ENCODE data around the gene ATP1A3.

The ATP1A3 gene

DNA sequence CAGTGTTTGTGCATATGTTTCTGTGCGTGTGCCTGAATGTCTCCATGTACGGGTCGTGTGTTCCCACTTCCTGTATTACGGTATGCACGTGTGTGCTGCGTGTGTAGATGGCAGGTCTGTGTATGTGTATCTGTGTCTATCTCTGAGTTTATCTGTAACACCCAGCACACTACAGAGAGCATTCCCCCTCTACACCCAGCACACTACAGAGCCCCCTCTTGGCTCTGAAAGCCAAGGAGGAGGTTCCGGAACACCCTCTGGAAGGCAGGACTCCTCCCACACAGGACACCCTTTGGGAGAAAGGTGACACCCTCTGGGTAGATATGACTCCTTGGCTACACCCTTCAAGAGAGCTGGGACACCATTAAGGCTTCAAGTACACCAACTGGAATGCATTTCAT is 63.7 kb downstream of the ATP1A3 start:
- DNase-seq (ENCODE audit: low read depth in 2 of 3, low spot score in 2 of 3), result no peak

DNA sequence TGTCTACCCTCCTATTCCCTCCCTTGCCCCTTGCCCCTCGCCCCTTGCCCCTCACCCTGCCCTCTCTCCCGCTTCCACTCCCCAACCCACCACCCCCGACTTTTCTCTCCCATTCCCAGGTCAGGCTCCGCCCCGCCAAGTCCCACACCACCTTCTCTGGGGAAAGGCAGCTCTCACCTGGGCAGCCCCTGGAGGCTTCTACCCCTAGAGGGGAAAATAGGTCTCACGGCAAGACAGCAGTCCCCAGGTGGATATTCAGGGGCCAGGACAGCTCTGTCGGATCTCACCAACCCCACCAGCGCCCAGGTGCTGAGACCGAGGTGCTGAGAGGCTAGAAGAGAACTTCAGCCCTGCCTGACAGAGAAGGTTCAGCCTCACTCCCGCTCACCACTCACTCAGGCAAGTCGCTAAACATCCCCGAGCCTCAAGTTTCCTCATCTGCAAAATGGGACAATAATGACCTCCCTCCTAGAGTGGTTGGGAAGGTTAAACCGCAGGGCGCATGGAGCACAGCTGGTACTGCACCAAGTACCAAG is 64.4 kb downstream of the ATP1A3 start:
- DNase-seq (ENCODE audit: low read depth in 2 of 3, low spot score in 2 of 3), result no peak

DNA sequence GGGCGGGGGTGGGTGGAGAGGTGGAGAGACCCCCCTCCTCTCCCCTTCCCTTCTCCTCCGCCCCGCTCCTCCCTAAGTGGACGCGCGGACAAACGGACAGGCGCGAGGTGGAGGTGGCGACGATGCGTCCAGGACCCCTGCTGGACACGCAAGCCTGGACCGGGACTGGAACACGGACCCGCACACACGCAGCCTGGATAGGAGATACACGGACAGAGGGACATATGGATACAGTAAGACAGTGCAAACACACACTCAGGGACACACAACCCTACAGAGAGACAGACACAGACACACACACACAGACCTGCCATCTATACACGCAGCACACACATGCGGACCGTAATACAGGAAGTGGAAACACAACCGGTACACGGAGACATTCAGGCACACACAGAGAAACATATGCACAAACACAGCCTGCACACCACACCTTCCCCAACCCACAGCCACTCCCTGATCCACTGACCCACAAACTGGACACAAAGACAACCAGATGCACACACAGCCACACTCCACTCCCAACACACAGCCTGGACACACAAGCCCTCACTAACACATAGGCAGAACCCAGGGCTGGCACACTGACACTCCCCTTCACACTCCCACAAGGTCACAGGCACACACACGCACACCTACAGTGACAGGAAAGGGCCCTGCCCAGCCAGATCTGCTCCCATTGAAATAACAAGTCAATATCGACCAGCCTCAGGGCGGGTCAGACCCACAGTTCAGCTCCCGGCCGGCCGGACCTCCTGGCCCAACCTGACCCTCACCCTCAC is 65.1 kb downstream of the ATP1A3 start:
- no peak for DNase-seq (ENCODE audit: low read depth in 2 of 3, low spot score in 2 of 3)

DNA sequence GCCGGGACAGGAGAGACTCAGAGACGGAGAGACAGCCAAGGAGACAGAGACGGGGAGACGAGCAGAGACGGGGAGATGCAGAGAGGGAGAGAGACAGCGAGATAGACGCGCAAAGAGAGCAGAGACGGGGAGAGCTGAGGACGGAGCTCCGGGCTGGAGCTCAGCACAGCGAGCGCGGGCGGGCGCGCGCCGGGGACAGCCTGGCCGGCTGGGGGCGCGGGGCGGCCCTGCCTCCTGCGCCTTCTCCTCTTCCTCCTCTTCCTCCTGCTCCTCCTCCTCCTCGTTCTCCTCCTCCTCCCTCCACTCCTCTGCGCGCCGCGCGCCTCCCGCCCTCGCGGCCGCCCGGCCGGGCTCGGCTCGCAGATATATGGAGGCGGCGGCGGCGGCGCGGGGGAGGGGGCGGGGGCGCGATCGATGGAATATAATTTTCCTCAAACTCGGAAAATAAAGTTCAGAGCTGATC is 65.8 kb downstream of the ATP1A3 start, which contains the start of gene ERFL:
TSS of gene ERFL (minus strand) at position 229 of the 463 bp plus-strand sequence. CDS start 15,530 bp downstream, outside the sequence.
- DNase-seq (ENCODE audit: low read depth in 2 of 3, low spot score in 2 of 3), result no peak

DNA sequence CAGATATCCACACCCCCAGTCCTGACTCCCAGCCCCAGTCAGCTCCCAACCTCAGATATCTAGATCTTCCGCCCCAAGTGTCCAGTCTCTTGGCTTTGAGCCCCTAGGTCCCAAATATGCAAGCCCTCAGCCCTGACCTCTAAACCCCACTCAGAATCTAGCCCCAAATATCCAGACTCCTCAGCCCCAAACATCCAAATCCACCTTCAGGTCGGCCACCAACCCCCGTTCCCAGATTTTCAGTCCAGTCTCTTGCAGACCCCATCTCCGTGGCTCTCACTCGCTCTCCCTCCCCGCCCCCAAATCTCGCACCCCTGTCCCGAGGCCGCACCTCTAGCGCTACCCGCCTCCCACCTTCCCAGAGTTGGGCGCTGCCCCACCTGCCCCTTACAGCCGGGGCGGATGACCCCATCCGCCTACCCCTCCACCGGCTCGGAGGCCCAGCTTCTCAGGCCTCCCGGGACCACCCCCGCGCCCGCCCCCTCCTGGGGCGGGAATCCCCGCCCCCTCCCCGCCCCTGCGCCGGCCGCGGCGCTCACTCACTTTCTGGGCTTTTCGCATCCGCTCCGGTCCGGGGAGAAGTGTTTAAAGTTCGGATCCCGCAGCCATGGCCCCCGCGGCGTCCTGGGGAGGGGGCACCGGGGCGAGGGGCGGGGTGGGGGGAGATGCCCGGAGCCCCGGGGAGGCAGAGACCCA is 66.4 kb downstream of the ATP1A3 start:
- no peak for DNase-seq (ENCODE audit: low read depth in 2 of 3, low spot score in 2 of 3)

DNA sequence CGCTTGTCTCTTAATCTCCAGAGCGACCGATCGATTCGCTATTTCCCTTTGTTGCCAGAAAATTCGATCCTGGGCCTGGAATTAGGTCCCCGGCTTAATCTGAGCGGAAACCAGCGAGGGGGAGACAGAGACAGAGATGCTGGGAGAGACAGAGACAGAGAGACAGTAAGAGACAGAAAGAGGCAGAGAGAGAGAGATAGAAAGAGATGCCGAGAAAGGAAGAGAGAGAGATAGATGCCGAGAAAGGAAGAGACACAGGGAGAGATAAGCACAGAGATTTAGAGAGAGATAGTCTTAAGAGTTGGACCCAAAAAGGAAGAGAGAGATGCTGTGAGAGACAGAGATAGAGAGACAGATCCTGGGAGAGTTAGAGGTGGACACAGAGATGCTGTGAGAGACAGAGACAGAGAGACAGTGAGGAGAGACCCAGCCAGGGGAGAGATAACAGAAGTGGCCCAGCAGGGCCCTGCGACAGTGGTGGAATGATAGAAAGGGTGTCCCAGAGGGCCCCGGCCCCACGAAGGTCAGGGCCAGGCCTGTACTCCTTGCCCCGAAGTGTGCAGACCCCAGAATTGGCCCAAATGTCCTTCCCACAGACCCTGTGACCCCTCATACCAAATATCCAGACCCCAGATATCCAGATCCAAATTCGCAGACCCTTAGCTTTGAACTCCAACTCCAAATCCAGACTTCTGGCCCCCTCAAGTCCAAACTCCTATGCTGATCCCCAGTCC is 67.1 kb downstream of the ATP1A3 start:
- DNase-seq (ENCODE audit: low read depth in 2 of 3, low spot score in 2 of 3), result no peak

DNA sequence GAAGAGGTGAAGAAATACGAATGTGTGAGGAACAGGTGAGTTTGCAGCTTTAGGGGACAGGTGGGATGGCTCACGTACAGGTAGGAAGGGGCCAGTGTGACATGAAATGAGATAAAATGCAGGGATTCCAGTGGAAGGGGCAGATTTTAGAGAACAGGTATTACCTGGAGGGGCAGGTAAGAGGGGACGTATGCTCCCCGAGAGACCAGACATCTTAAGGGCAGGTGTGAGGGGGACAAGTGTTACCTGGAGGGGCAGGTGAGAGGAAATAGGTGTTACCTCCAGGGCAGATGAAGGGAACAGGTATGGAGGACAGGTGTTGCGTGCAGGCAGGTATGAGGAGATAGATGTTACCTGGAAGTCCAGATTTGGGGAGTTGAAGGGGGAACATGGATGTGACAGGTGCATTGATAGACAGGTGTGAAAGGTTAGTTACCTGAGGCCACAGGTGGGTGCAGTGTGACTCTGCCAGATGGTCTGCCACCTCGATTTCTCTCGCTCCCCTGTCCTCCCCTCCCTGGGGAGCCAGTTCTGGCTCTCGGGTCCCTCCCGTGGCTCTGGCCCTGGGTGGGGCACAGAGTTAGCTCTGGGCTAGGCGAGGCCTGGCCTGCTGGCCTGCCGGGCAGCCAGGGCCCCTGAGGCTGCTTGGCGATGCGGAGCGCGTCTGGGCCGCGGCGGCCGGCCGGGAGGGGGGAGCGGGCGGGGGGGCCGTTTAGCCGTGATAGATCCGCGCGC is 67.8 kb downstream of the ATP1A3 start:
- DNase-seq (ENCODE audit: low read depth in 2 of 3, low spot score in 2 of 3), result no peak

DNA sequence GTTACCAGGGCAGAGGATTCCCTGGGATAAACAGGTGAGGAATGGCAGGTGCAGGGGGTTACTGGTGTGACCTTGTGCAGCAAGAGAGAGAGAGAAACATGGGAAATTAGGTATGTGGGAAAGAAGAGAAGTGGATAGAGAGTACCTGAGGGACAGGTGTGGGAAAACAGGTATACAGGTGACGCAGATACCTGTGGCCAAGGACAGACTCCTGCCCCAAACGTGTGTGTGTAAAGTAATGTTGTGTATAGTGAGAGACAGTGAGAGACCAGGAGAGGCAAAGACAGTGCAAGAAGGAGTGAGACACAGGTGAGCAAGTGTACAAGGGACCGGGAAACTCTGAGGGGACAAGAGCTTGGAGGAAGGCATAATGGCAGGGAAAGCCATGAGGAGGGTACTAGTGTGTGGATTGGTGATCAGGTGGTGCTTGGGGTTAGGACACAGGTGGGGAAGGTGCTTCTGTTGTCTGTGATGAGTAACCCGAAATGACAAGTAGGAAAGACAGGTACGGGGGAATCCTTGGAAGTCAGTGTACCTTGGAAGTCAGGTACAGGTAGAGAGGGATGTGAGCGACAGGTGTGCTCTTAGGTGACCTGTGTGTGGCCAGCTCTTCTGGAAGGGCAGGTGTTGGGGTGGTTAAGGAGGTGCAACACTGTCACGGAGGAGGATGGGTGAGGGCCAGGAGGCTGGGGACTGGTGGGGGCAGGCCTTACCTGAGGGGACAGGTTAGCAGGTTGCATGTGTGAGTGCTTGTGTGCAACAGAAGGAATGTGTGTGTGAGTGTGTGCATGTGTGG is 68.6 kb downstream of the ATP1A3 start:
- no peak for DNase-seq (ENCODE audit: low read depth in 2 of 3, low spot score in 2 of 3)

DNA sequence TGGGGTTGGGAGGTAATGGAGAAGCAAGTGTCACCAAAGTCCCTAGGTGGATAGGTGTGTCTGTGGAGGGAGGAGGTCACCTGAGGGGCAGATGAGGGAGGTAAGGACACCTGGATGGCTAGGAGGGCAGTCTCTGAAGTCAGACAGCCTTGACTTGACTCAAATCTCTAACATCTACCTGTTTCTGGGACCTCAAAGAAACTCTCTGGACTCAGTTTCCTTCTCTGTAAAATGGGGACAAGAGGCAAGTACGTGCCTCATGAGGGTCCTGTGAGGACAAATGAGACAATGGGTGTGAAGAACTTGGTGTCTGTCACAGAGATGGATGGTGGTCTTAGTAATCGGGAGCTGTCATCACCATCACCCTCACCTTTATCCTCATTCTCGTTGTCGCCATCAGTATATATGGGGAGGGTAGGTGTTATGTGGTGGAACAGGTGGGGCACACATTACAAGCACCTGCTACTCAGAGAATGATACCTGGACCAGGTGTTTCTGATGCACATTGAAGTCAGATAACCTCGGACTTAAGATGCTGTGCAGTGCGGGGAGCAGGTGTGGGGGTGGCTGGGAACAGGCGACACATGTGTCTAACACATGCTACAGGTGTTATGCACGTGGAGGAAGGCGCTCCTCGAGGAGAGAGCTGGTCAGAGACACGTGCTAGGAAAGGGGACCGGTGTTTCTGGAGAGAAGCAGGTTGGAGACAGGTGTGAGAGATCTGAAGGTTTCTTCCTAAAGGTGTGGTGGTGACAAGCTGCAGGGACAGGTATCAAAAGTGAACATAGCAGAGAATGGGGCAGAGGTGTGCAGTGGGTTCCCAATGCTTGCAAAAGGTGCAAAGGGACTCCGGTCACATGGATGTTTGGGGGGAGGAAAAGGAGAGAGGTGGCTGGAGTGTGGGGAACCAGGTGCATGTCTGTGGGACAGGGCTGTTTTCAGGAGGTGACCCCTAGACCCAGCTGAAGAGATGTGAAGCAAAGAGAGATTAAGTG is 69.6 kb downstream of the ATP1A3 start:
- no peak for DNase-seq (ENCODE audit: low read depth in 2 of 3, low spot score in 2 of 3)

DNA sequence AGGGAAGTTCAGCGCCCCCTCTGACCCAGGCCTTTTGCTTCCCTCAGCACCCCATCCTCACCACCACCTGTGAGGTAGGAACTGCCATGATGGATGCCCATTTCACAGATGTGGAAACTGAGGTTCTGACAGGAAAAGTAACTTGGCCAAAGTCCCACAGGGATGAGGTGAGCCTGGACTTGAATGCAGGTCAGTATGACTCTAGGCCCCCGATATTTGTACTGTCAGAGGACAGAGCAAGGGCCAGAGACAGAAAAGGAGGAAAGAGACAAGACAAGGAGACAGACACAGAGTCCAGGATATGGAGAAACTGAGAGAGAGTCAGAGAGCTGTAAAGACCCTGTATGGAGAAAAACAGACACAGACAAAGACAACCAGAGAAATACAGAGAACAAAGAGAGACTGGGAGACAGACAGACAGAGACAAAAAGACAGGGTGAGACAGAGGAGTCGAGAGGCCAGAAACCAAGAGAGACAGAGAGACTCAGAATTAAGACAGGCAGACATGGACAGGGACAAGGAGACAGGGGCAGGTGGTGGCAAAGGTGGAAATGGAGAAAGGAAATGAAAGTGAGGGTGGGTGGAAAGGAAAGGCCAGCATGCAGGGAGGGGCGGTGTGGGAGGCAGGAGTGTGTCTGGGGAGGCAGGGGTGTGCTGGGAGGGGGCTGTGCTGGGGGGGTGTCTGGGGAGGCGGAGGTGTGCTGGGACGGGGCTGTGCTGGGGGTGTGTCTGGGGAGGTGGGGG is 70.8 kb downstream of the ATP1A3 start:
- no peak for DNase-seq (ENCODE audit: low read depth in 2 of 3, low spot score in 2 of 3)

DNA sequence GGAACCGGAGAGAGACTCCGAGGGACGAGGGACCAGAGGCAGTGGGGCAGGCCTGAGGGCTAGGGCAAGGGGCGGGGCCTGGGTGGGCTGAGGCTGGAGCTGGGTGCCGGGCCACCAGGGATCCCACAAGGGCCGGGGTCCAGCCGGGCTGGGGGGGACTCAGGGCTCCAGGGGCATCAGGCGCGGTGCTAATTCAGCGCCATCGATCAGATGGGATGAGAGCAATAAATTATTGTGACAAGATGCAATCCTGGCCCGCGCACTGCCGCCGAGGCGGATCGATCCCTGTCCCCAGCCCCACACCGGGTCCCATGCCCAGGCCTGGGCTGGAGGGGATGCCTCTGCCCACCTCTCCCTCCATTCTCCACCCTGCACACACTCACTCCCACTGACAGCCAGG is 71.4 kb downstream of the ATP1A3 start:
- DNase-seq (ENCODE audit: low read depth in 2 of 3, low spot score in 2 of 3), result no peak

DNA sequence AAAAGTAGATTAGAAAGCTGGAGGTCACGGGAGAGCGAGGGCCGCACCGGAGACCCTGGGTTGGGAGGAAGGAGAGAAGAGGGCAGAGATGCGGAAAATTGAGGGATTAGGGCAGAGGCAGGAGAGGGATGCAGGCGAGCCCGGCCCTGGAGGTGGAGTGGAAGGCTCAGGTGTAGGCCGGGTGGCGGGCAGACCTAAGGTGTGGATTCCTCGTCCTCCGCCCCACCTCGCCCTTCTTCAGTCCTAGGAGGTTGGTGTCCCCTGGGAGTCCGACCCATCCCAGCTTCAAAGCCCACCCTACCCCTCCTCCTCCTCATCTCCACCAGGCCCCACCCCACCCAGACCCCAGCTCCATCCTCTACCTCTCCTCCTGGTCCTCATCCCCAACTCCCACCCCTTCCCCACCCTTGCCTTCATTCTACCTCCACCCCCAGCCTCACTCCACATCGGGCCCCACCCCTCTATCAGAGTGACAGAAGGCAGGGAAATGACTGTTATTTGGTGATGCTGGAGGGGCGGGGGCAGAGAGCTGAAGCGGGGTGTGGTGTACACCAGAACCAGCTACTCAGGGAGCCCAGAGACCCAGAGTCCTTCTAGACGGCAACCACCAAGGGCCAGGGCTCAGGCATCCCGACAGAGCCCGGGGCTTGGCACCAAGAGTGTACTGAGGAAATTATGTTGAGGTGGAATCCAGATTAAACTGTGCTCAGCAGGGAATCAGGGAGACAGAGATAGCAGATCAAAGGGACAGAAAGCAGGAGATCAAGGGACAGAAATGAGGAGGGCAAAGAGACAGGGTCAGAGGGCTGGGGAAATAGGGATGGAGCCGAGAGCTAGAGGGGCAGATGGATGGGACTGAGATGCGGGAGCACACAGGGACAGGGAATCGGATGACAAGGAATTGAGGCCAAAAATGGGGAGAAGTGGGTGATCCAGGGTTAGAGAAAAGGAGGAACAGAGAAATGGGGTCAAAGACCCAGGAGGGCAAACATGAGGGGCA is 72.2 kb downstream of the ATP1A3 start:
- DNase-seq (ENCODE audit: low read depth in 2 of 3, low spot score in 2 of 3), result no peak

DNA sequence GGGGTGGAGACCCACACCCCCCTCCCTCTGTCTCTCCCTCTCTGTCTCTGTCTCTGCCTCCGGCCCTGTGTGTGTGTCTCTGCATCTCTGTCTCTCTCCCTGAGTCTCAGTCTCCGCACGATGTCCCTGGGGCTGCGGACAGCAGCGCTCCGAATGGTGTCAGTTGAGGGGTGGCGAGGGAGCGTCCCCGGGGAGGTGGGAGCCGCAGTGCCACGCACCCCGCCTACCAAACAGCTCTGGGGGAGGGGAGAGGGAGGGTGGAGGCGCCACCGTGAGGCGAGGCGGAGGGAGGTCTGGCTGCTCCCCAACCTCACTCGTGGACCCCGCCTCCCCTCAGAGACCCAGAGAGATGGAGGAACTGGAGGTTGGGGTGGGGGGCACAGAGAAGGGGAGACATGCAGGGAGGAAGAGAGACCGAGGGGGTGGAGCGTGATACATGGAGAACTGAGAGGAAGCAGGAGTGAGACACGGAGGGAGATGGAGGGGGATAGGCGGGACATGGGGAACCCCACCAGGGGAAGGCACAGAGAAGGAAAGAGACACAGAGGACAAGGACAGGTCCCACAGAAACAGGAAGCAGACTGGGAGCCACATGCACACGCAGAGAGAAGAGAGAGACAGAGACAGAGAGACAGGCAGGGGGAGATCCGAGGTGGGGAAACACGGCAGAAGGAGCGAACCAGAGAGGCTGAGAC is 73.0 kb downstream of the ATP1A3 start:
- DNase-seq (ENCODE audit: low read depth in 2 of 3, low spot score in 2 of 3), result no peak

DNA sequence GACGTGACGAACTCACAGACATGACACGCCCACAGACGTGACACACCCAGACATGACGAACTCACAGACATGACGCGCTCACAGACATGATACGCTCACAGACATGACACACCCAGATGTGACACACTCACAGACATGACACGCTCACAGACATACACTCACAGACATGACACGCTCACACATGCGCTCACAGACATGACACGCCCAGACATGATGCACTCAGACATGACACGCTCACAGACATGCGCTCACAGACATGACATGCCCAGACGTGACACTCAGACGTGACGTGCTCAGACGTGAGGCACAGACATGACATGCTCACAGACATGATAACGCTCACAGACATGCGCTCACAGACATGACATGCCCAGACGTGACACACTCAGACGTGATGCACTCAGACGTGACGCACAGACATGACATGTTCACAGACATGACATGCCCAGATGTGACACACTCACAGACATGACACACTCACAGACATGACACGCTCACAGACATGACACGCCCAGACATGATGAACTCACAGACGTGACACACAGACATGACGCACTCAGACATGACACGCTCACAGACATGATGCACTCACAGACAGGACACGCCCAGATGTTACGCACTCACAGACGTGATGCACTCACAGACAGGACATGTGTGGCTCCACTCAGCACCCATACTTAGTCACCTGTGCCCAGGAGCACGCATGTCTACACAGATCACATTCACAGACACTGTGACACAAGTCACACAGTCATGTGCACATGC is 73.9 kb downstream of the ATP1A3 start:
- DNase-seq (ENCODE audit: low read depth in 2 of 3, low spot score in 2 of 3), result no peak

DNA sequence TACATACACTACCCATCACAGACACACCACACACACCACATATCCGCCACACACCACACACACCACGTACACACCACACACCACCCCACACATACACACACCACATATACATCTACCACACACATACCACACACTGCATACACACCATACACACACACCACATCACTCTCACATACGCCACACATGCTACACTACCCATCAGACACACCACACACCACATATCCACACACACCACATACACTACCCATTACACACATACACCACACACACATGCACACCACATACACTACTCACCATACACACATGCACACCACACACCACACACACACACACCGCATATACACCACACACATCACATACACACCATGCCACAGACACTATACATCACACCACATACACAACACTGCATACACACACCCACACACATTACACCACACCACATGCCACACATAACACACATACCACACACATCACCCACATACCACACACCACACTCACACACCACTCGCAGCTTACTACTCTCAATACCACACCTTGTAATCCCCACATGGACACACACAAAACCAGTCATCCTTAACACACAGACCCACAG is 75.3 kb downstream of the ATP1A3 start:
- no peak for DNase-seq (ENCODE audit: low read depth in 2 of 3, low spot score in 2 of 3)
